Peyer's patch (tissue), 4 donors: ENCODE data around the gene KRT17. TPM values are rescaled to one million over a fixed set of nuclear protein-coding genes. Genes with fewer than 3 reads are reported as not detected.
"Not testable (repeated sequence)": the region's sequence is repeated elsewhere in the genome, so short reads cannot be mapped to it uniquely, and the experiment has no call there.

ENCODE experiments used
- DNase-seq, 3 donors: peaks; one replicate each; pipeline ENCODE4 v3.0.0-alpha.2; 2017 to 2019
- H3K27ac ChIP-seq, 4 donors: fragments of 200-600 bp; sonication (generic); one replicate each; pipeline ENCODE4 v1.5.1; 2016 to 2019
- H3K27me3 ChIP-seq, 2 donors: fragments of 200-600 bp; sonication (generic); one replicate each; pipeline ENCODE4 v1.5.1; 2019
- H3K36me3 ChIP-seq, 3 donors: fragments of 200-600 bp; sonication (generic); one replicate each; pipeline ENCODE4 v1.5.1; 2016 to 2019
- H3K4me1 ChIP-seq, 4 donors: fragments of 200-600 bp; sonication (generic); one replicate each; pipeline ENCODE4 v1.5.1; 2016 to 2019
- H3K4me3 ChIP-seq, 4 donors: fragments of 200-600 bp; sonication (generic); 1 replicate in 3 of 4; 2 replicates in 1 of 4; pipeline ENCODE4 v1.5.1; 2016 to 2019; ENCODE audit warnings: mild to moderate bottlenecking in 1 of 4
- H3K9me3 ChIP-seq, 4 donors: fragments of 200-600 bp; sonication (generic); one replicate each; pipeline ENCODE4 v1.5.1; 2016 to 2019; ENCODE audit warnings: mild to moderate bottlenecking in 1 of 4
- CTCF ChIP-seq, 6 experiments: fragments of 450-650 bp in 4 of 6; fragments of 200-600 bp in 2 of 6; sonication (generic) in 1 of 6; IDR thresholded peaks; one replicate each; pipeline ENCODE4 v1.5.1; 2017 to 2019; ENCODE audit warnings: antibody characterized with exemption in 6 of 6, mild to moderate bottlenecking in 3 of 6, moderate library complexity in 1 of 6
- POLR2A ChIP-seq, 2 donors: fragments of 450-650 bp; IDR thresholded peaks; one replicate each; pipeline ENCODE4 v1.5.1; 2017; ENCODE audit warnings: antibody characterized with exemption in 2 of 2, mild to moderate bottlenecking in 2 of 2, moderate library complexity in 2 of 2
- total RNA-seq, 4 donors: library from RNA; depleted of rRNA; stranded (reverse); fragments of >200 nt; gene quantifications; one replicate each; pipeline ENCODE4 v1.1.0, GENCODE V29; 2016

The KRT17 gene
- total RNA-seq, 4 donors from 2014 or later = 2.7 TPM; not detected in 3

- Histone ChIP-seq H3K9me3 (no peaks in the 10 kb centered on the region), H3K27ac (peak overlapping the region; percentile 67 to 99 (median 79)), H3K4me3 (peak overlapping the region; percentile 9 to 53 (median 47)), H3K27me3 (no peaks in the 10 kb centered on the region), H3K36me3 (no peaks in the 10 kb centered on the region), H3K4me1 (peaks cover 0 to 43% (median 14%) of the 10 kb centered on the region in 4 donors)
- TF ChIP-seq CTCF (IDR thresholded peaks at IDR 0.05) = peak; percentile 84 to 98 (median 96)
- no peak for TF ChIP-seq POLR2A (IDR thresholded peaks at IDR 0.05)
- DNase-seq = peak; percentile 90 to 97 (median 97)
Measured at GRCh38 chr17:41647940-41648410, 23.6 kb upstream of the KRT17 start.

GRCh38 chr17:41647038-41647813, 22.9 kb upstream of the KRT17 start:
- no peaks in the 10 kb centered on the region for H3K9me3 ChIP-seq
- no peak for DNase-seq
- H3K4me3 ChIP-seq = peak overlapping the region in 2 of 4 donors; percentile 42 to 53
- TF ChIP-seq POLR2A (IDR thresholded peaks at IDR 0.05) (peak in 1 of 2 donors; percentile 12), CTCF (IDR thresholded peaks at IDR 0.05) (no peak)
- peak overlapping the region in 3 of 4 donors; percentile 71 to 99 (median 87) for H3K27ac ChIP-seq
- no peaks in the 10 kb centered on the region for H3K27me3 ChIP-seq
- H3K4me1 ChIP-seq = peaks cover 0 to 35% (median 14%) of the 10 kb centered on the region in 4 donors
- H3K36me3 ChIP-seq = no peaks in the 10 kb centered on the region

- H3K4me3 ChIP-seq = no peak overlapping the region
- DNase-seq = no peak
- no peaks in the 10 kb centered on the region for H3K36me3 ChIP-seq
- no peak for TF ChIP-seq CTCF (IDR thresholded peaks at IDR 0.05)
- no peak for TF ChIP-seq POLR2A (IDR thresholded peaks at IDR 0.05)
- H3K9me3 ChIP-seq = no peaks in the 10 kb centered on the region
- H3K4me1 ChIP-seq = peaks cover 0 to 4% (median 1%) of the 10 kb centered on the region in 4 donors
- H3K27me3 ChIP-seq = no peaks in the 10 kb centered on the region
- H3K27ac ChIP-seq = no peak overlapping the region
Measured at GRCh38 chr17:41642252-41643156, 18.1 kb upstream of the KRT17 start.

GRCh38 chr17:41640596-41640995, 16.2 kb upstream of the KRT17 start:
- H3K4me1 ChIP-seq, H3K27ac ChIP-seq, H3K36me3 ChIP-seq, H3K9me3 ChIP-seq, H3K27me3 ChIP-seq, H3K4me3 ChIP-seq, DNase-seq: not testable (repeated sequence)

GRCh38 chr17:41639492-41640473, 15.4 kb upstream of the KRT17 start:
- Histone ChIP-seq H3K27ac (no peak overlapping the region), H3K27me3 (no peaks in the 10 kb centered on the region), H3K36me3 (no peaks in the 10 kb centered on the region), H3K4me1 (peaks cover 0 to 13% (median 0%) of the 10 kb centered on the region in 4 donors), H3K4me3 (no peak overlapping the region), H3K9me3 (no peaks in the 10 kb centered on the region)
- no peak for DNase-seq
- TF ChIP-seq POLR2A (IDR thresholded peaks at IDR 0.05) = no peak

- H3K27ac ChIP-seq = no peak overlapping the region
- TF ChIP-seq CTCF (IDR thresholded peaks at IDR 0.05) (no peak), POLR2A (IDR thresholded peaks at IDR 0.05) (no peak)
Measured at GRCh38 chr17:41638941-41639340, 14.6 kb upstream of the KRT17 start.

More at GRCh38 chr17:41638941-41639340, 14.6 kb upstream of the KRT17 start:
- H3K27me3 ChIP-seq = no peaks in the 10 kb centered on the region
- no peaks in the 10 kb centered on the region for H3K9me3 ChIP-seq
- H3K36me3 ChIP-seq = no peaks in the 10 kb centered on the region
- H3K4me1 ChIP-seq = peaks cover 0 to 16% (median 0%) of the 10 kb centered on the region in 4 donors
- H3K4me3 ChIP-seq = no peak overlapping the region
- no peak for DNase-seq
